ENCODE data around the gene RAB5A.
"Not testable (repeated sequence)": the region's sequence is repeated elsewhere in the genome, so short reads cannot be mapped to it uniquely, and the experiment has no call there.

The RAB5A gene

GRCh38 chr3:19946832-19947548 lies at the start of gene RAB5A:
RAB5A (plus strand) TSS chr3:19947097; CDS start chr3:19950899, 3,802 bp downstream.
- peak; percentile 95 to 96 for DNase-seq

GRCh38 chr3:19898721-19899120 lies 48.2 kb upstream of the RAB5A start:
- DNase-seq: no peak

GRCh38 chr3:19899264-19899663 lies 47.6 kb upstream of the RAB5A start:
- DNase-seq: no peak

- not testable (repeated sequence) for DNase-seq
Observed at GRCh38 chr3:19899833-19900232, 47.1 kb upstream of the RAB5A start.

- DNase-seq: no peak
Observed at GRCh38 chr3:19901337-19901736, 45.6 kb upstream of the RAB5A start.

- no peak for DNase-seq
Observed at GRCh38 chr3:19901918-19902317, 45.0 kb upstream of the RAB5A start.

- no peak for DNase-seq
Observed at GRCh38 chr3:19903649-19904048, 43.2 kb upstream of the RAB5A start.

GRCh38 chr3:19907523-19907922 lies 39.4 kb upstream of the RAB5A start:
- DNase-seq: no peak

GRCh38 chr3:19911452-19911851 lies 35.4 kb upstream of the RAB5A start:
- no peak for DNase-seq

GRCh38 chr3:19917167-19917566 lies 29.7 kb upstream of the RAB5A start:
- DNase-seq: no peak

- DNase-seq: no peak
Observed at GRCh38 chr3:19920401-19921080, 26.4 kb upstream of the RAB5A start.

GRCh38 chr3:19931180-19931692 lies 15.7 kb upstream of the RAB5A start:
- no peak for DNase-seq

- no peak for DNase-seq
Observed at GRCh38 chr3:19931767-19932188, 15.1 kb upstream of the RAB5A start.

- DNase-seq: no peak
Observed at GRCh38 chr3:19932422-19932821, 14.5 kb upstream of the RAB5A start.

- peak; percentile 46 to 54 for DNase-seq
Observed at GRCh38 chr3:19934098-19934566, 12.8 kb upstream of the RAB5A start, which contains the start of gene EFHB. EFHB (minus strand) TSS chr3:19934217; CDS start chr3:19934018, 199 bp downstream.

GRCh38 chr3:19937459-19938294 lies 9.2 kb upstream of the RAB5A start:
- no peak for DNase-seq

- DNase-seq: no peak
Observed at GRCh38 chr3:19938295-19938627, 8.6 kb upstream of the RAB5A start.

GRCh38 chr3:19940643-19941042 lies 6.3 kb upstream of the RAB5A start:
- DNase-seq: no peak

- peak in 1 of 2 experiments; percentile 8 for DNase-seq
Observed at GRCh38 chr3:19945534-19945933, 1.4 kb upstream of the RAB5A start.

GRCh38 chr3:19945969-19946831 lies 697 bp upstream of the RAB5A start:
- DNase-seq: no peak

- peak in 1 of 2 experiments; percentile 39 for DNase-seq
Observed at GRCh38 chr3:19947549-19948225, 790 bp downstream of the RAB5A start.

- no peak for DNase-seq
Observed at GRCh38 chr3:19948226-19948591, 1.3 kb downstream of the RAB5A start.

Data from SHP77 (cell line).